ENCODE results near the gene CKAP5.

DNA sequence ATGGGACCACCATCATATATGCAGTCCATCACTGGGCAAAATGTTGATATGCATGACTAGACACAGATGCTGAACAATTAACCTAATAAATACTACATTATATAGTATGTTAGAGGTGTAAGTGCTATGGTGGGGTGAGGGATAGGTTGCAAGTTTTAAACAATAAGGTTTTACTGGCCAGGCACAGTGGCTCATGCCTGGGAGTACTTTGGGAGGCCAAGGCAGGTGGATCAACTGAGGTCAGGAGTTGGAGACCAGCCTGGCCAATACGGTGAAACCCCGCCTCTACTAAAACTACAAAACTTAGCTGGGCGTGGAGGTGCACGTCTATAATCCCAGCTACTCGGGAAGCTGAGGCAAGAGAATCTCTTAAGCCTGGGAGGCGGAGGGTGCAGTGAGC lies 98.9 kb downstream of the CKAP5 start:
- TF ChIP-seq, protein P1, sequence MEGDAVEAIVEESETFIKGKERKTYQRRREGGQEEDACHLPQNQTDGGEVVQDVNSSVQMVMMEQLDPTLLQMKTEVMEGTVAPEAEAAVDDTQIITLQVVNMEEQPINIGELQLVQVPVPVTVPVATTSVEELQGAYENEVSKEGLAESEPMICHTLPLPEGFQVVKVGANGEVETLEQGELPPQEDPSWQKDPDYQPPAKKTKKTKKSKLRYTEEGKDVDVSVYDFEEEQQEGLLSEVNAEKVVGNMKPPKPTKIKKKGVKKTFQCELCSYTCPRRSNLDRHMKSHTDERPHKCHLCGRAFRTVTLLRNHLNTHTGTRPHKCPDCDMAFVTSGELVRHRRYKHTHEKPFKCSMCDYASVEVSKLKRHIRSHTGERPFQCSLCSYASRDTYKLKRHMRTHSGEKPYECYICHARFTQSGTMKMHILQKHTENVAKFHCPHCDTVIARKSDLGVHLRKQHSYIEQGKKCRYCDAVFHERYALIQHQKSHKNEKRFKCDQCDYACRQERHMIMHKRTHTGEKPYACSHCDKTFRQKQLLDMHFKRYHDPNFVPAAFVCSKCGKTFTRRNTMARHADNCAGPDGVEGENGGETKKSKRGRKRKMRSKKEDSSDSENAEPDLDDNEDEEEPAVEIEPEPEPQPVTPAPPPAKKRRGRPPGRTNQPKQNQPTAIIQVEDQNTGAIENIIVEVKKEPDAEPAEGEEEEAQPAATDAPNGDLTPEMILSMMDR (IDR thresholded peaks at IDR 0.05) = no peak
- no peak for TF ChIP-seq POLR2AphosphoS5 (IDR thresholded peaks at IDR 0.05)
- TF ChIP-seq POLR2A (IDR thresholded peaks at IDR 0.05) = no peak
